RWPE1 (cell line): Measurements from ENCODE around the gene HSD17B12.

Source experiments
- CTCF ChIA-PET: fragments of 350-600 bp; sonication (Branson Sonifier 250); formaldehyde crosslinking; extraction: SDS; loops from one replicate; lab custom pipeline; 2021; lab: Yijun Ruan, JAX
- POLR2A ChIA-PET: fragments of 400-600 bp; formaldehyde crosslinking; extraction: SDS; loops from one replicate; lab custom pipeline; 2020; ENCODE audit warnings: antibody characterized with exemption; ENCODE audit not compliant: low non-redundant PET; lab: Yijun Ruan, JAX
- DNase-seq: peaks from one replicate; pipeline ENCODE4 v3.0.0; 2012; ENCODE audit warnings: low spot score
- H3K27ac ChIP-seq: fragments of 450-650 bp; 2 replicates; pipeline ENCODE4 v1.5.1; 2017
- TF ChIP-seq, protein P1 (sequence below): fragments of 450-650 bp; conservative IDR thresholded peaks from 2 replicates; pipeline ENCODE4 v1.5.1; 2017; ENCODE audit warnings: low read depth, mild to moderate bottlenecking

Gene HSD17B12

DNA sequence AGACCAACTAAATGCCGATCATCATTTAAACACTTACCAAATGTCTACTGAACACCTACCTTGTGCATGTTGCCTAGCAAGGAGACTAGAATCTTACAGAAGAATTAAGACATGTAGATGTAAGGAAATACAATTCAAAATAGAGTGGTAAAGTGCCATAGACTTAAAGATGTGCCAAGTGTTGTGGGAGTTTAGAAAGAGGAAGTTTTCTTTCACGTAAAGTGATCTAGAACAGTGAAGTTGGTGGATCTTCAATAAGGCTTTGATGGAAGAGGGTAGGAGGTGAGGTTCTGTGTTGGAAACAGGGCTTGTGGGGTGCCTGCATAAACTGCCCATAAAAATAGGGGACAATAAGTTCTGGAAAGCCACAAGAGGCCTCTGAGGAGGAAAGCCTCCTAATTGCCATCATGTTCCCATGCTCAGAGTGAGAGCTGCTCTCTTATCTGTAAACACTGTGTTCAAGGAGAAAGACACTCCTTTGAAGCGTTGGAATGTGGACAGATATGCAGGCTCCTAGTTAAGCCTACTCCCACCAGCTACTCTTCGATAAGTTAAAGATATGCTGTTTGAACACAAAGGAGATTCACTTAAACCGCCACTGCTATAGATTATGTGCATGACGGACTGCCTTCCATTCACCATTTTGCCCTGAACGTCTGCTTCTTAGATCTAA is 66.7 kb downstream of the HSD17B12 start:
- TF ChIP-seq, protein P1, sequence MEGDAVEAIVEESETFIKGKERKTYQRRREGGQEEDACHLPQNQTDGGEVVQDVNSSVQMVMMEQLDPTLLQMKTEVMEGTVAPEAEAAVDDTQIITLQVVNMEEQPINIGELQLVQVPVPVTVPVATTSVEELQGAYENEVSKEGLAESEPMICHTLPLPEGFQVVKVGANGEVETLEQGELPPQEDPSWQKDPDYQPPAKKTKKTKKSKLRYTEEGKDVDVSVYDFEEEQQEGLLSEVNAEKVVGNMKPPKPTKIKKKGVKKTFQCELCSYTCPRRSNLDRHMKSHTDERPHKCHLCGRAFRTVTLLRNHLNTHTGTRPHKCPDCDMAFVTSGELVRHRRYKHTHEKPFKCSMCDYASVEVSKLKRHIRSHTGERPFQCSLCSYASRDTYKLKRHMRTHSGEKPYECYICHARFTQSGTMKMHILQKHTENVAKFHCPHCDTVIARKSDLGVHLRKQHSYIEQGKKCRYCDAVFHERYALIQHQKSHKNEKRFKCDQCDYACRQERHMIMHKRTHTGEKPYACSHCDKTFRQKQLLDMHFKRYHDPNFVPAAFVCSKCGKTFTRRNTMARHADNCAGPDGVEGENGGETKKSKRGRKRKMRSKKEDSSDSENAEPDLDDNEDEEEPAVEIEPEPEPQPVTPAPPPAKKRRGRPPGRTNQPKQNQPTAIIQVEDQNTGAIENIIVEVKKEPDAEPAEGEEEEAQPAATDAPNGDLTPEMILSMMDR: no peak
- POLR2A ChIA-PET: no interaction called here
- CTCF ChIA-PET: no interaction called here
- no peak overlapping the region for H3K27ac ChIP-seq
- DNase-seq: no peak

DNA sequence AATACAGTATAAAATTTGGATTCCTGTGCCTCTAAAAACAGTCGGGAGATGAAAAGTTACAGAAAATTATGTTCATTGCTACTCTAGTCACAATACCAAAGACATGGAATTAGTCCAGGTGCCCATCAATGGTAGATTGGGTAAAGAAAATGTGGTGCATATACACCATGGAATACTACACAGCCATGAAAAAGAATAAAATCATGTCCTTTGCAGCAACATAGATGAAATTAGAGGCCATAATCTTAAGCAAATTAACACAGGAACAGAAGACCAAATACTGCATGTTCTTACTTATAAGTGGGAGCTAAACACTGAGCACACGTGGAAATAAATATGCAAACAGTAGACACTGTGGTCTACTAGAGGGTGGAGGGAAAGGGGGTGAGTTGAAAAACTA is 67.6 kb downstream of the HSD17B12 start:
- POLR2A ChIA-PET: no interaction called here
- no peak for DNase-seq
- H3K27ac ChIP-seq: no peak overlapping the region
- TF ChIP-seq, protein P1: no peak
- CTCF ChIA-PET: no interaction called here

GRCh38 chr11:43751726-43752125 is 71.2 kb downstream of the HSD17B12 start:
- ChIA-PET POLR2A (no interaction called here), CTCF (no interaction called here)
- no peak overlapping the region for H3K27ac ChIP-seq
- TF ChIP-seq, protein P1: no peak
- no peak for DNase-seq

- TF ChIP-seq, protein P1: no peak
- DNase-seq: no peak
- ChIA-PET CTCF (no interaction called here), POLR2A (no interaction called here)
- H3K27ac ChIP-seq: no peak overlapping the region
Measured at GRCh38 chr11:43756575-43756974, 76.0 kb downstream of the HSD17B12 start.

DNA sequence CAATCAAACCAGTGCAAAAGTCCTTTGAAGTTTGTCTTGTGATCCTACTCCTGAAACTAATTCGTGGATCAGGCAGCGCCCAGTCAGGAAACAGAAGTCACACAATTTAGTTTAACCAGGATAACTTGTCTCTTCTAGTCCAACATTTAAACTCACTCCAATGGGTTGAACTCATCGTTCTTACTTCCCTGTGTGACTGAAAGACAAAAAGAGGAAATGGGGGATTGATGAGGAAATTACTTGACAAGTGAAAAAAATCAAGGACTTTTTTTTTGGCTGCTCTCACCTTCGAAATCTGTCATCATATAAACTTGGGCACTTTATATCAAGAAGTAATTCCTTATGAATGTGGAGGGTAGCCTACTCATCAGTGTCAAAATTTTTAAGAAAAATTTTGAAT is 78.4 kb downstream of the HSD17B12 start:
- ChIA-PET POLR2A (no interaction called here), CTCF (no interaction called here)
- TF ChIP-seq, protein P1: no peak
- no peak overlapping the region for H3K27ac ChIP-seq
- DNase-seq: no peak

GRCh38 chr11:43760902-43761301 is 80.4 kb downstream of the HSD17B12 start:
- CTCF ChIA-PET: no interaction called here
- H3K27ac ChIP-seq: no peak overlapping the region
- TF ChIP-seq, protein P1: no peak
- POLR2A ChIA-PET: no interaction called here
- no peak for DNase-seq
